GM12873 (cell line): ENCODE results near the gene SLC19A1.

Experiments used
- CTCF ChIP-seq: IDR thresholded peaks from 2 replicates; pipeline ENCODE4 v1.5.1; 2012; ENCODE audit warnings: low read depth, mild to moderate bottlenecking, moderate library complexity, low read length, control low read depth; ENCODE audit not compliant: insufficient read depth; ENCODE audit errors: missing control alignments

The SLC19A1 gene

GRCh38 chr21:45448283-45448809, 93.9 kb downstream of the SLC19A1 start:
- TF ChIP-seq CTCF, result no peak
